GM19395 (cell line): ENCODE data around the gene ZBTB7B.
"Not testable (repeated sequence)": the region's sequence is repeated elsewhere in the genome, so short reads cannot be mapped to it uniquely, and the experiment has no call there.

ENCODE experiments used
- ATAC-seq: cut with Tn5 transposase; IDR thresholded peaks from one replicate; pipeline ENCODE4 v1.9.1; 2021; ENCODE audit warnings: mild to moderate bottlenecking, moderate library complexity; ENCODE audit not compliant: unreplicated experiment

ZBTB7B gene

GRCh38 chr1:154967331-154967950 lies 35.2 kb upstream of the ZBTB7B start:
- ATAC-seq = no peak

- ATAC-seq = no peak
These were observed 33.9 kb upstream of the ZBTB7B start for GRCh38 chr1:154968731-154969130.

GRCh38 chr1:154969246-154969645 lies 33.4 kb upstream of the ZBTB7B start:
- ATAC-seq = no peak

GRCh38 chr1:154969860-154970452 lies 32.6 kb upstream of the ZBTB7B start:
- no peak for ATAC-seq

- ATAC-seq = peak; percentile 42
These were observed 31.8 kb upstream of the ZBTB7B start, which contains the start of gene SHC1 for GRCh38 chr1:154970631-154971340. TSS of gene SHC1 (minus strand) at chr1:154970747. CDS start at chr1:154970526, 221 bp downstream.

GRCh38 chr1:154971341-154971998 lies 31.1 kb upstream of the ZBTB7B start:
- ATAC-seq = no peak

- no peak for ATAC-seq
These were observed 30.4 kb upstream of the ZBTB7B start for GRCh38 chr1:154972213-154972516.

- ATAC-seq = no peak
These were observed 29.9 kb upstream of the ZBTB7B start for GRCh38 chr1:154972517-154973343.

- peak; percentile 25 for ATAC-seq
These were observed 29.1 kb upstream of the ZBTB7B start for GRCh38 chr1:154973344-154974101.

GRCh38 chr1:154974102-154974807 lies 28.3 kb upstream of the ZBTB7B start, which contains the start of gene CKS1B:
TSS of gene CKS1B (plus strand) at chr1:154974681. CDS start at chr1:154974746, 65 bp downstream.
- peak; percentile 76 for ATAC-seq

GRCh38 chr1:154974808-154975408 lies 27.7 kb upstream of the ZBTB7B start:
- peak; percentile 55 for ATAC-seq

GRCh38 chr1:154975409-154976059 lies 27.1 kb upstream of the ZBTB7B start:
- no peak for ATAC-seq

- not testable (repeated sequence) for ATAC-seq
These were observed 24.8 kb upstream of the ZBTB7B start for GRCh38 chr1:154977762-154978161.

GRCh38 chr1:154978360-154978759 lies 24.2 kb upstream of the ZBTB7B start:
- no peak for ATAC-seq

GRCh38 chr1:154982341-154982740 lies 20.3 kb upstream of the ZBTB7B start:
- no peak for ATAC-seq

- ATAC-seq = peak; percentile 97
These were observed 19.5 kb upstream of the ZBTB7B start, which contains the start of gene FLAD1 for GRCh38 chr1:154982897-154983648. TSS of gene FLAD1 (plus strand) at chr1:154983344. CDS start at chr1:154983695, 351 bp downstream.

GRCh38 chr1:154983776-154984466 lies 18.7 kb upstream of the ZBTB7B start:
- no peak for ATAC-seq
